Measurements from ENCODE around the gene SKAP2. TPM values are rescaled to one million over a fixed set of nuclear protein-coding genes. Genes with fewer than 3 reads are reported as not detected.

Gene SKAP2
- total and polyA plus RNA-seq, 2 donors (not counting 3 experiments of a cell fraction or from before 2014, with no cell fraction given), result 4.0 to 27.6 TPM

GRCh38 chr7:26618449-26618848, 245.9 kb downstream of the SKAP2 start:
- H3K27ac ChIP-seq (ENCODE audit: insufficient read depth, low read depth, low read length), result no peak overlapping the region
- H3K9ac ChIP-seq (replicated peaks; ENCODE audit: extremely low read depth, insufficient read depth, low read length), result no peak overlapping the region
- CTCF ChIA-PET, result no interaction called here
- TF ChIP-seq POLR2AphosphoS5 (IDR thresholded peaks at IDR 0.05; ENCODE audit: insufficient read depth, low read depth, low read length), result no peak
- TF ChIP-seq MAX (IDR thresholded peaks at IDR 0.05; ENCODE audit: insufficient read depth, insufficient read length), result no peak
- TF ChIP-seq FOS (IDR thresholded peaks at IDR 0.05; ENCODE audit: borderline replicate concordance, insufficient read depth, low read length), result no peak
- no peak for TF ChIP-seq POLR2A (IDR thresholded peaks at IDR 0.05; ENCODE audit: low read depth, low read length)
- TF ChIP-seq MYC (IDR thresholded peaks at IDR 0.05; ENCODE audit: low read depth, low read length), result no peak
- TF ChIP-seq EZH2 (IDR thresholded peaks at IDR 0.05; ENCODE audit: borderline replicate concordance, low read depth, low read length, severe bottlenecking), result no peak
- no peak for TF ChIP-seq CTCF (IDR thresholded peaks at IDR 0.05; ENCODE audit: extremely low read depth in 1 of 2, insufficient read depth in 1 of 2, low read depth in 1 of 2, low read length in 2 of 2)
- TF ChIP-seq GATA2 (IDR thresholded peaks at IDR 0.05; ENCODE audit: insufficient read depth, insufficient read length, low read depth, low read length), result no peak
- no peak for TF ChIP-seq JUN (IDR thresholded peaks at IDR 0.05; ENCODE audit: borderline replicate concordance, insufficient read depth, insufficient read length, low read depth)
- no peaks in the 10 kb centered on the region for H3K36me3 ChIP-seq (ENCODE audit: control insufficient read depth in 2 of 2, extremely low read depth in 1 of 2, insufficient read depth in 2 of 2, low read length in 2 of 2)
- no TSS peak for BruUV-seq (replicated peaks)
- no peaks in the 10 kb centered on the region for H3K9me3 ChIP-seq (replicated peaks; ENCODE audit: control insufficient read depth, insufficient read depth, low read length)
- no peaks in the 10 kb centered on the region for H3K9me1 ChIP-seq (replicated peaks; ENCODE audit: control insufficient read depth, extremely low read depth, insufficient read depth, low read length)
- POLR2A ChIA-PET, result no interaction called here
- dilution Hi-C loops (cut with MboI; ENCODE audit: extremely low pct_ligation_motif_present, low sequenced_read_pairs) (no loop called here), intact Hi-C loops (cut with micrococcal nuclease) (no loop called here)
- no peaks in the 10 kb centered on the region for H3K4me1 ChIP-seq (ENCODE audit: control insufficient read depth, extremely low read depth, insufficient read depth, low read length)
- DNase-seq (ENCODE audit: low read depth, low spot score) (no peak), FAIRE-seq (no peak)
- H3K27me3 ChIP-seq (ENCODE audit: control insufficient read depth in 2 of 2, insufficient read depth in 2 of 2, low read length in 2 of 2), result no peaks in the 10 kb centered on the region
- H4K20me1 ChIP-seq (replicated peaks; ENCODE audit: control insufficient read depth, extremely low read depth, insufficient read depth, low read length), result no peaks in the 10 kb centered on the region
- H3K4me3 ChIP-seq (replicated peaks in 1 of 3; ENCODE audit: insufficient read depth in 1 of 3, low read depth in 1 of 3, low read length in 3 of 3), result no peak overlapping the region
- no peak overlapping the region for H2AFZ ChIP-seq (ENCODE audit: low read depth, low read length)
- H3K4me2 ChIP-seq (ENCODE audit: insufficient read depth, low read length), result no peak overlapping the region
- H3K79me2 ChIP-seq (ENCODE audit: control insufficient read depth, insufficient read depth, low read length), result no peaks in the 10 kb centered on the region

Other genes with a start within 250 kb of the SKAP2 start
- gene HOXA1, start 231.4 kb upstream of the SKAP2 start, total RNA-seq, result 1.5 and 2.4 TPM in 2 replicates
- gene HOXA1, start 231.4 kb upstream of the SKAP2 start, polyA plus RNA-seq, result 1.2 and 1.5 TPM in 2 replicates
- 2.2 and 2.3 TPM in 2 replicates for gene HOXA2, start 238.1 kb upstream of the SKAP2 start, total RNA-seq
- 1.6 and 1.9 TPM in 2 replicates for gene HOXA2, start 238.1 kb upstream of the SKAP2 start, polyA plus RNA-seq